Pancreas (tissue), 10 donors: ENCODE results near the gene ARIH1. TPM values are rescaled to one million over a fixed set of nuclear protein-coding genes. Genes with fewer than 3 reads are reported as not detected.

Source experiments
- ATAC-seq, 4 donors: fragments of 200-7000 bp; cut with Tn5 transposase; one replicate each; pipeline versions ENCODE4 v1.8.0 to v1.9.1; 2020; ENCODE audit warnings: mild to moderate bottlenecking in 4 of 4, moderate library complexity in 4 of 4
- DNase-seq, 6 donors: peaks; one replicate each; pipeline ENCODE4 v3.0.0-alpha.2; 2020
- FAIRE-seq: peaks from 2 replicates; lab custom pipeline; 2012; peaks lifted over from hg19 to GRCh38; lab: Jason Lieb, UNC
- H3K27ac ChIP-seq, 4 donors: fragments of 200-600 bp; sonication (generic); 1 replicate in 3 of 4; 2 replicates in 1 of 4; pipeline versions ENCODE4 v1.5.0 to v1.8.0; 2020
- H3K27me3 ChIP-seq, 4 donors: fragments of 200-600 bp; one replicate each; pipeline ENCODE4 v1.8.0; 2021
- H3K36me3 ChIP-seq, 3 donors: fragments of 200-600 bp; sonication (generic) in 1 of 3; one replicate each; pipeline versions ENCODE4 v1.5.0 to v1.8.0; 2020 to 2021
- H3K4me1 ChIP-seq, 3 donors: fragments of 200-600 bp; one replicate each; pipeline ENCODE4 v1.8.0; 2021
- H3K4me3 ChIP-seq, 4 donors: fragments of 200-600 bp; sonication (generic) in 2 of 4; one replicate each; pipeline versions ENCODE4 v1.5.0 to v1.8.0; 2020 to 2021
- H3K9me3 ChIP-seq, 4 donors: fragments of 200-600 bp; one replicate each; pipeline ENCODE4 v1.8.0; 2021
- WGBS, 2 donors: extraction: QIAGEN DNeasy Blood & Tissue Kit; methylation state at CpG; one replicate each; pipeline ENCODE4 v1.1.7; 2013; 5-methylcytosine and 5-hydroxymethylcytosine counted together
- intact Hi-C, 3 donors: fragments of 100-400 bp; cut with DNase I; formaldehyde crosslinking; loops; one replicate each; pipeline versions ENCODE4 v1.11.1 to v1.14.2; 2022
- polyA plus RNA-seq, 2 donors: library from polyadenylated mRNA; stranded (reverse); fragments of 200-250 nt; gene quantifications; one replicate each; pipeline ENCODE4 v1.2.3, GENCODE V29; 2013
- total RNA-seq, 6 donors: library from RNA; stranded (reverse); fragmentation: NEBNext Ultra II Directional in 4 of 6; extraction: Animal tissue kit (Norgen Biotek cat#: 25700) in 4 of 6; gene quantifications; one replicate each; pipeline versions ENCODE4 v1.2.1 to v1.2.4, GENCODE V29; 2021 to 2023
- TF ChIP-seq, protein P1 (sequence below), 4 donors: fragments of 200-600 bp; sonication (generic) in 3 of 4; IDR thresholded peaks; one replicate each; pipeline versions ENCODE4 v1.5.0 to v1.8.0; 2021; ENCODE audit warnings: antibody characterized with exemption in 4 of 4
- donor health status: healthy with polysubstance abuse.
- donor health status: DM: no; HTN: no; CAD: no; lungs with moderate emphysema.
- donor health status: DM: no; HTN: no; CAD: no.
- donor health status: control.
- donor health status: control.
- donor health status: Bipolar disorder and iron deficiency.
- donor health status: DM: yes; HTN: yes; CAD: no.
- donor health status: DM: no; HTN: no; CAD: no.
- donor health status: DM: no; HTN: no; CAD: no.
- donor health status: DM: yes; HTN: yes; CAD: no.

The ARIH1 gene
- total and polyA plus RNA-seq, 8 donors, result 11.5 to 91.3 (median 66.6) TPM

DNA sequence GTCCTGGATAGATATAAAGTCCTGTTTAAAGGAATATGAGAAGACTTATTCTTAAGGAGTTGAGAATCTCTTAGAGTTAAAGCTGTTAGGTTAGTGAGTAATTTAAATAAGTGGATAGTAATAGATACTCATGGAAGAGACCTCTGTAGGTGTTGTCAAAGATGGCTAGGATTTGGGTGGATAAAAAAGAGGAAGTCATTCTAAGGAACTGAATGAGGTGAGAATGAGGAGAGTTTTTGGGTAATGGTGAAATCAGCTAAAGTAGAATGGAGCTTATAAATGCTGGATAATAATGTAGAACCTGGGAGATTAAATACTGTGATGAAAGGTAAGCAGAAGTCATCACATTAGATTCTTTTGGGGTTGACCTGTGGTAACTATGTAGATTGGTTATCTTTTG is 8.1 kb downstream of the ARIH1 start:
- Histone ChIP-seq H3K27me3 (no peaks in the 10 kb centered on the region), H3K36me3 (no peaks in the 10 kb centered on the region), H3K4me1 (peaks cover 16 to 33% (median 16%) of the 10 kb centered on the region in 3 donors), H3K27ac (no peak overlapping the region), H3K4me3 (no peak overlapping the region), H3K9me3 (no peaks in the 10 kb centered on the region)
- DNase-seq (no peak), ATAC-seq (no peak), FAIRE-seq (no peak)
- intact Hi-C loops, result no loop called here
- TF ChIP-seq, protein P1, sequence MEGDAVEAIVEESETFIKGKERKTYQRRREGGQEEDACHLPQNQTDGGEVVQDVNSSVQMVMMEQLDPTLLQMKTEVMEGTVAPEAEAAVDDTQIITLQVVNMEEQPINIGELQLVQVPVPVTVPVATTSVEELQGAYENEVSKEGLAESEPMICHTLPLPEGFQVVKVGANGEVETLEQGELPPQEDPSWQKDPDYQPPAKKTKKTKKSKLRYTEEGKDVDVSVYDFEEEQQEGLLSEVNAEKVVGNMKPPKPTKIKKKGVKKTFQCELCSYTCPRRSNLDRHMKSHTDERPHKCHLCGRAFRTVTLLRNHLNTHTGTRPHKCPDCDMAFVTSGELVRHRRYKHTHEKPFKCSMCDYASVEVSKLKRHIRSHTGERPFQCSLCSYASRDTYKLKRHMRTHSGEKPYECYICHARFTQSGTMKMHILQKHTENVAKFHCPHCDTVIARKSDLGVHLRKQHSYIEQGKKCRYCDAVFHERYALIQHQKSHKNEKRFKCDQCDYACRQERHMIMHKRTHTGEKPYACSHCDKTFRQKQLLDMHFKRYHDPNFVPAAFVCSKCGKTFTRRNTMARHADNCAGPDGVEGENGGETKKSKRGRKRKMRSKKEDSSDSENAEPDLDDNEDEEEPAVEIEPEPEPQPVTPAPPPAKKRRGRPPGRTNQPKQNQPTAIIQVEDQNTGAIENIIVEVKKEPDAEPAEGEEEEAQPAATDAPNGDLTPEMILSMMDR (IDR thresholded peaks at IDR 0.05), result no peak

DNA sequence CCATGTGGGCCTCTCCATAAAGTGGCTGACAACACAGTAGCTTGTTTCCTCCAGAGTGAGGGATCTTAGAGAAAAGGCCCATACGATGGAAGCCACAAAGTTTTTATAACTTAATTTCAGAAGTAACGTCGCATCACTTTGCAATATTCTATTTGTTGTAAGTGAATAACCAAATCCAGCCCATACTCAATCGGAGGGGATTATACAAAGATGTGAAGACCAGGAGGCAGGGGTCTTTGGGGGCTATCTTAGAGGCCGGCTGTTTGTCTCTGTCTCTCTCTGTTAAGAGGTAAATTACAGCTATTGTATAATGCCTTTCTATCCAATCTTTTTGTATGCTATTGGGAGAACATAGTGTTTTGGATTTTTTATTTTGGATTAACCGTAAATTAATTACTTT is 9.1 kb downstream of the ARIH1 start:
- 84 to 90% methylated on average over 6 of the region's 6 CpGs for WGBS, 2 donors
- Histone ChIP-seq H3K9me3 (no peaks in the 10 kb centered on the region), H3K27ac (no peak overlapping the region), H3K4me3 (no peak overlapping the region), H3K27me3 (no peaks in the 10 kb centered on the region), H3K4me1 (peaks cover 6 to 28% (median 17%) of the 10 kb centered on the region in 3 donors), H3K36me3 (no peaks in the 10 kb centered on the region)
- TF ChIP-seq, protein P1 (IDR thresholded peaks at IDR 0.05), result no peak
- FAIRE-seq (no peak), ATAC-seq (no peak), DNase-seq (no peak)
- intact Hi-C loops, result no loop called here

DNA sequence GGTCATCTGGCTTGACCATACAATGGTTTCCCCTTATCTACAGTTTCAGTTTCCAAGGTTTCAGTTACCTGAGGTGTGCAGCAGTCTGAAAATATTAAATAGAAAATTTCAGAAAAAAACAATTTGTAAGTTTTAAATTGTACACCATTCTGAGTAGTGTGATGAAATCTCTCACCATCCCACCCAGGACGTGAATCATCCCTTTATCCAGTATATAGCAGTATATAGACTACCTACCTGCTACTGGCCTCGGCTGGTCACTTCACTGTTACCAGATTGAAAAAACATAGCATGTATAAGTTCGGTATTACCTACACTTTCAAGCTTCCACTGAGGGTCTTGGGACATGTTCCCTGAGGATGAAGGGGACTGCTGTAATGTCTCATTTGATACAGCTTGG is 12.0 kb downstream of the ARIH1 start:
- H3K9me3 ChIP-seq, result no peaks in the 10 kb centered on the region
- 91 to 92% methylated on average over 3 of the region's 3 CpGs for WGBS, 2 donors
- DNase-seq (no peak), FAIRE-seq (no peak), ATAC-seq (no peak)
- no peak overlapping the region for H3K4me3 ChIP-seq
- intact Hi-C loops, result no loop called here
- TF ChIP-seq, protein P1 (IDR thresholded peaks at IDR 0.05), result no peak
- no peaks in the 10 kb centered on the region for H3K36me3 ChIP-seq
- peaks cover 5 to 36% (median 23%) of the 10 kb centered on the region in 3 donors for H3K4me1 ChIP-seq
- H3K27me3 ChIP-seq, result no peaks in the 10 kb centered on the region
- H3K27ac ChIP-seq, result no peak overlapping the region

DNA sequence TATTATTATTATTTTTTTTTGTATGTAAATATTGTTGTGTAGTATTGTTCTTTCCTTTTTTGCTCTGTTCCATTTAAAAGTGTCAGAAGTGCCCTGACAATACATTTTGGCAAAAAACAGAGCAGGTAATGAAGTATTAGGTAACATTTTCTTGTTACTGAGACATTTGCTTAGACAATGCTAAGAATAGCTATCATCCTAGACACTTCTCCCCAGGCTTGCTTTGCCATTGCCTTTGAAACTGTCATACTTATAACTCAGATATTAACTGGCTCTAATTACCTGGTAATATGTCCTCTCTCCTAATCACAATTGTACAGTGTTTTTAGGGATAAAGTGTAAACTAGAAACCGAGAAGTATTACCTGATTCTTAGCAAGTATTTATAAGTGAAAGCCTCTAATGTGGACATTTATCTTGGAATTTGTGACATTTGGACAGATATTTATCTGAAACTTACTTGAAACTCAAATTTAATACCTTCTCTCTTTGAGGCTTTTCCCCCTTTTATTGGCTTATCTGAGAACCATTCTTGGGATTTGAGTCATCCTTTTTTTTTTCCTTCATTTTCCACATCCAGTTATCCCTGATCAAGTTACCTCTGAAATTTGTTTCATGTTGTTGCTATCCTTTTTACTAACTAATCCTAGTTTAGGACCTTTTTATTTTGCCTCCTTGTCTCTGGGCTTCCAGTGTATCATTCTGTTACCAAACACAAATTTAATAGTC is 13.1 kb downstream of the ARIH1 start:
- no peaks in the 10 kb centered on the region for H3K27me3 ChIP-seq
- peaks cover 9 to 45% (median 32%) of the 10 kb centered on the region in 3 donors for H3K4me1 ChIP-seq
- FAIRE-seq, result no peak
- H3K36me3 ChIP-seq, result no peaks in the 10 kb centered on the region
- intact Hi-C loops, result no loop called here
- no peaks in the 10 kb centered on the region for H3K9me3 ChIP-seq
- ATAC-seq, result no peak
- no peak overlapping the region for H3K4me3 ChIP-seq
- TF ChIP-seq, protein P1 (IDR thresholded peaks at IDR 0.05), result no peak
- H3K27ac ChIP-seq, result no peak overlapping the region
- DNase-seq, result no peak
- WGBS, 2 donors, result 64 to 66% methylated on average over 1 of the region's 1 CpG

DNA sequence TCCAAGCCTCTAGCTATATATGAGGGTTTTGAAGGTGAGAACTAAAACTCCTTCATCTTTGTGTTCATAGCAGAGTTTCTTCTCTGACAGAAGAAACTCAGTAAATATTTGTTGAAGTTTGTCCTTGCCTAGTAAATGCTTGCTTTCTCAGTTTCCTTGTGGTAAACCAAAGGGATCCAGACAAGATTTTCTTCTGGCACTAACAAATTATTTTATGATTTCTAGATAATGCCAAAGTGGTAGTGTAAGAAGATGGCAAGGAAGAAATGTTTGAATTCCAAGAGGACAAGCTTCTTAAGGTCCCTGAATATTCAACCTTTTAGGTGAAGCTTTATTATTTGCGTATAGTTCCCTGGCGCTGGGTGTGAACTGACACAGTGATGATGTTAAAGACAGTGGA is 14.4 kb downstream of the ARIH1 start:
- Histone ChIP-seq H3K9me3 (no peaks in the 10 kb centered on the region), H3K4me3 (no peak overlapping the region), H3K27ac (no peak overlapping the region), H3K27me3 (no peaks in the 10 kb centered on the region), H3K36me3 (no peaks in the 10 kb centered on the region), H3K4me1 (peaks cover 22 to 57% (median 45%) of the 10 kb centered on the region in 3 donors)
- TF ChIP-seq, protein P1 (IDR thresholded peaks at IDR 0.05), result no peak
- FAIRE-seq, result no peak
- DNase-seq, result no peak
- no peak for ATAC-seq
- intact Hi-C loops, result no loop called here
- WGBS, 2 donors, result 89 to 95% methylated on average over 2 of the region's 2 CpGs
